Neural progenitor cell (in vitro differentiated cells): ENCODE data around the gene PTPRC.

Source experiments
- CTCF ChIP-seq: fragments of 200-600 bp; sonication (generic); IDR thresholded peaks from 2 replicates; pipeline ENCODE4 v1.5.1; 2017; ENCODE audit warnings: antibody characterized with exemption, mild to moderate bottlenecking
- EZH2 ChIP-seq: fragments of 200-600 bp; sonication (generic); IDR thresholded peaks from 2 replicates; pipeline ENCODE4 v1.6.1; 2017; ENCODE audit warnings: antibody characterized with exemption, mild to moderate bottlenecking, moderate library complexity
- EZH2phosphoT487 ChIP-seq: fragments of 200-600 bp; sonication (generic); IDR thresholded peaks from 2 replicates; pipeline ENCODE4 v1.6.1; 2017; ENCODE audit warnings: antibody characterized with exemption

- peak; percentile 69 for TF ChIP-seq CTCF
- no peak for TF ChIP-seq EZH2
- no peak for TF ChIP-seq EZH2phosphoT487
These were observed 132.8 kb downstream of the PTPRC start for GRCh38 chr1:198771563-198772153.
